SK-N-SH (cell line): ENCODE data around the gene ZNF211. TPM values are rescaled to one million over a fixed set of nuclear protein-coding genes. Genes with fewer than 3 reads are reported as not detected.
A peak's percentile ranks its signal among the peaks of the same experiment; 100 is the strongest.

Experiments used
- CTCF ChIA-PET: fragments of 300-600, 350-600 bp; formaldehyde crosslinking; extraction: SDS; loops from one replicate; lab custom pipeline; 2021; lab: Yijun Ruan, JAX
- POLR2A ChIA-PET: fragments of 350-600 bp; sonication (Branson Sonifier 250); formaldehyde crosslinking; extraction: SDS; loops from one replicate; lab custom pipeline; 2020; ENCODE audit warnings: antibody characterized with exemption, inconsistent platforms; lab: Yijun Ruan, JAX
- DNase-seq: peaks from one replicate; pipeline ENCODE4 v3.0.0; 2012
- H2AFZ ChIP-seq: fragments of 200-600 bp; sonication (generic); 2 replicates; pipeline ENCODE4 v1.8.1; 2016; ENCODE audit warnings: antibody characterized with exemption, mild to moderate bottlenecking, low read depth
- H3F3A ChIP-seq: fragments of 200-600 bp; sonication (generic); replicated peaks from 2 replicates; pipeline ENCODE3; 2016; ENCODE audit warnings: antibody characterized with exemption, mild to moderate bottlenecking; ENCODE audit not compliant: insufficient read depth
- H3K27ac ChIP-seq, 2 experiments: fragments of 200-500 bp in 1 of 2; fragments of 200-600 bp in 1 of 2; sonication (Bioruptor generic) in 1 of 2; sonication (generic), shearing (Covaris generic) in 1 of 2; 2 replicates each; pipeline versions ENCODE4 v1.5.1 to v1.6.1; 2014 to 2016; ENCODE audit warnings: low read depth in 2 of 2, inconsistent platforms in 1 of 2, low read length in 1 of 2, mild to moderate bottlenecking in 1 of 2, mixed read lengths in 1 of 2
- H3K27me3 ChIP-seq: fragments of 200-600 bp; sonication (generic), shearing (Covaris generic); 2 replicates; pipeline ENCODE4 v1.6.1; 2016; ENCODE audit warnings: mixed run types; ENCODE audit not compliant: insufficient read depth
- H3K36me3 ChIP-seq, 2 experiments: fragments of 200-500 bp in 1 of 2; fragments of 200-600 bp in 1 of 2; sonication (Bioruptor generic) in 1 of 2; sonication (generic) in 1 of 2; replicated peaks in 1 of 2; 2 replicates each; pipeline versions ENCODE3 to v1.5.1; 2014 to 2016; ENCODE audit warnings: low read length in 1 of 2, mild to moderate bottlenecking in 1 of 2; ENCODE audit not compliant: insufficient read depth in 2 of 2, control insufficient read depth in 1 of 2
- H3K4me1 ChIP-seq, 2 experiments: fragments of 200-500 bp in 1 of 2; fragments of 200-600 bp in 1 of 2; sonication (Bioruptor generic) in 1 of 2; sonication (generic), shearing (Covaris generic) in 1 of 2; 2 replicates each; pipeline versions ENCODE4 v1.5.1 to v1.6.1; 2014 to 2016; ENCODE audit warnings: low read depth in 1 of 2, low read length in 1 of 2, mixed run types in 1 of 2; ENCODE audit not compliant: insufficient read depth in 2 of 2, control insufficient read depth in 1 of 2
- H3K4me2 ChIP-seq: fragments of 200-600 bp; sonication (generic), shearing (Covaris generic); 2 replicates; pipeline ENCODE4 v1.6.1; 2017; ENCODE audit warnings: mixed run types
- H3K4me3 ChIP-seq, 2 experiments: fragments of 200-500 bp in 1 of 2; fragments of 200-600 bp in 1 of 2; sonication (Bioruptor generic) in 1 of 2; sonication (generic), shearing (Covaris generic) in 1 of 2; 2 replicates each; pipeline versions ENCODE4 v1.5.1 to v1.8.1; 2014 to 2016; ENCODE audit warnings: low read depth in 2 of 2, inconsistent platforms in 1 of 2, low read length in 1 of 2, mild to moderate bottlenecking in 1 of 2, mixed read lengths in 1 of 2, moderate library complexity in 1 of 2
- H3K79me2 ChIP-seq: fragments of 200-600 bp; sonication (generic); 2 replicates; pipeline ENCODE4 v1.8.1; 2017; ENCODE audit warnings: mild to moderate bottlenecking; ENCODE audit not compliant: insufficient read depth
- H3K9ac ChIP-seq: fragments of 200-600 bp; sonication (generic); 2 replicates; pipeline ENCODE4 v1.6.1; 2017; ENCODE audit warnings: mixed run types
- H3K9me2 ChIP-seq: fragments of 200-600 bp; sonication (generic); 2 replicates; pipeline ENCODE4 v1.6.1; 2017; ENCODE audit warnings: mixed run types
- H3K9me3 ChIP-seq: fragments of 200-600 bp; sonication (generic); 2 replicates; pipeline ENCODE4 v1.6.1; 2017; ENCODE audit warnings: mixed run types, mild to moderate bottlenecking, moderate library complexity
- H4K20me1 ChIP-seq: fragments of 200-600 bp; sonication (generic); 2 replicates; pipeline ENCODE4 v1.6.1; 2017; ENCODE audit warnings: mild to moderate bottlenecking, mixed run types; ENCODE audit not compliant: insufficient read depth
- ELF1 ChIP-seq: IDR thresholded peaks from 2 replicates; pipeline ENCODE4 v1.4.0; 2012
- EP300 ChIP-seq, 2 experiments: IDR thresholded peaks; 2 replicates each; pipeline versions ENCODE4 v1.4.0 to v1.6.1; 2012; ENCODE audit warnings: borderline replicate concordance in 1 of 2, low read depth in 1 of 2, low read length in 1 of 2
- FOSL2 ChIP-seq: IDR thresholded peaks from 2 replicates; pipeline ENCODE4 v1.4.0; 2012; ENCODE audit warnings: low read depth, mild to moderate bottlenecking, moderate library complexity, borderline replicate concordance
- FOXJ3 ChIP-seq: sonication (generic); formaldehyde crosslinking; IDR thresholded peaks from 2 replicates; pipeline ENCODE4 v1.5.1; 2020; ENCODE audit warnings: mild to moderate bottlenecking, missing genetic modification reagents
- GABPA ChIP-seq: IDR thresholded peaks from 2 replicates; pipeline ENCODE4 v1.4.0; 2012; ENCODE audit warnings: low read depth, mild to moderate bottlenecking
- JUND ChIP-seq: IDR thresholded peaks from 2 replicates; pipeline ENCODE4 v1.4.0; 2012
- MEF2A ChIP-seq: IDR thresholded peaks from 2 replicates; pipeline ENCODE4 v1.4.0; 2012; ENCODE audit warnings: low read depth, borderline replicate concordance
- MXI1 ChIP-seq: IDR thresholded peaks from 2 replicates; pipeline ENCODE4 v1.6.1; 2012; ENCODE audit warnings: mild to moderate bottlenecking, low read depth, low read length, improper control_type of control experiment
- NFIC ChIP-seq: IDR thresholded peaks from 2 replicates; pipeline ENCODE4 v1.4.0; 2012; ENCODE audit warnings: borderline replicate concordance
- RAD21 ChIP-seq: IDR thresholded peaks from 2 replicates; pipeline ENCODE4 v1.6.1; 2012; ENCODE audit warnings: mild to moderate bottlenecking, low read length
- RXRA ChIP-seq: IDR thresholded peaks from 2 replicates; pipeline ENCODE4 v1.4.0; 2012; ENCODE audit warnings: low read depth, mild to moderate bottlenecking, borderline replicate concordance
- SIN3A ChIP-seq: IDR thresholded peaks from 2 replicates; pipeline ENCODE4 v1.6.1; 2012; ENCODE audit warnings: low read depth, mild to moderate bottlenecking, low read length, moderate library complexity, borderline replicate concordance
- TAF1 ChIP-seq: IDR thresholded peaks from 2 replicates; pipeline ENCODE4 v1.6.1; 2012; ENCODE audit warnings: low read depth, mild to moderate bottlenecking, low read length, moderate library complexity, borderline replicate concordance
- TEAD4 ChIP-seq: IDR thresholded peaks from 2 replicates; pipeline ENCODE4 v1.4.0; 2012; ENCODE audit warnings: mild to moderate bottlenecking, borderline replicate concordance; ENCODE audit not compliant: insufficient read depth
- YY1 ChIP-seq: IDR thresholded peaks from 2 replicates; pipeline ENCODE4 v1.4.0; 2012; ENCODE audit warnings: low read depth, mild to moderate bottlenecking
- WGBS: methylation state at CpG from one replicate; pipeline ENCODE4 v1.1.6; 2017; ENCODE audit warnings: low lambda C conversion rate; 5-methylcytosine and 5-hydroxymethylcytosine counted together
- polyA plus RNA-seq, 3 experiments: library from polyadenylated mRNA; depleted of rRNA; stranded (reverse); fragments of >200 nt; gene quantifications; 2 replicates each; pipeline ENCODE4 v1.2.3, GENCODE V29; 2012
- TF ChIP-seq, protein P1 (sequence below): IDR thresholded peaks from 2 replicates; pipeline ENCODE4; 2012
- TF ChIP-seq, protein P2 (sequence below): IDR thresholded peaks from 2 replicates; pipeline ENCODE4 v1.6.1; 2012; ENCODE audit warnings: mild to moderate bottlenecking, low read depth, low read length, moderate library complexity
- TF ChIP-seq, protein P3 (sequence below): IDR thresholded peaks from 2 replicates; pipeline ENCODE4 v1.4.0; 2012; ENCODE audit warnings: low read depth, borderline replicate concordance
- TF ChIP-seq, protein P4 (sequence below): fragments of 150-350 bp; IDR thresholded peaks from 2 replicates; pipeline ENCODE4 v1.6.1; 2017; ENCODE audit warnings: antibody characterized with exemption, low read length, low read depth, borderline replicate concordance
- TF ChIP-seq, protein P5 (sequence below): IDR thresholded peaks from 2 replicates; pipeline ENCODE4 v1.4.0; 2012; ENCODE audit warnings: low read depth, borderline replicate concordance

Gene ZNF211
- polyA plus RNA-seq, 1 of the 3 experiments (the other 2 are of a cell fraction), result 8.6 TPM

DNA sequence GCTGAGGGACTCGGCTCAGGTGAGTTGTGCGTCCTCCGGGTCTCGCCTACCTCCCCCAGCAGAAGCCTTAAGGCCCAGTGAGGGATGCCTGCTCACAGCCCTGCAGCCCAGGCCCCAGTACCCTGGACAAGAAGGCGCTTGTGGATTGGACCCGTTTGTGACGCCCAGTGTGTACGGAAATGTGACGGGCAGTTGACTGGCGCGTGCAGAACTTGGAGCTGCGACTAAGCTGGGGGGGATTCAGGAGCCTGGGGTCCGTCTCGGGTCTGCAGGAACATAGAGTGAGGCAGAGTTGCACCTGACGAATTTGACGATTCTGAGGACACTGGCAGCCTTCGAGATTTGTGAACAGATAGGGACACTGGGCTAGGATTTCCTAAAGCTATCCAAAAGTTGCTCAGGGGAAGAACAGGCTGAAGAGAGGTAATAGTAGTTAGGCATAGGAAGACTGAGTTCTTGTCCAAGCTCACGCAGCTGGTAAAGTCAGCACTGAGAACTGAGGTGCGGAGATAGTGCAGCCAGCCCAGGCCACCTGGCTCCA is 49.3 kb downstream of the ZNF211 start:
- WGBS, result 10% methylated on average over 15 of the region's 19 CpGs
- Histone ChIP-seq H3K4me1 (peaks cover 5 to 6% of the 10 kb centered on the region in 2 experiments; a peak in 1 of 4 replicates), H4K20me1 (no peaks in the 10 kb centered on the region), H3K9me3 (peaks cover 9% of the 10 kb centered on the region; the same call in 1 of the 2 replicates), H3K27ac (peak overlapping the region; percentile 12 to 53; a peak in 2 of 4 replicates), H3F3A (no peaks in the 10 kb centered on the region), H3K36me3 (peaks cover 31 to 34% of the 10 kb centered on the region in 2 experiments), H3K9ac (peak overlapping the region; percentile 68), H2AFZ (peak overlapping the region; percentile 81), H3K4me3 (peak overlapping the region; percentile 91 to 97), H3K9me2 (no peaks in the 10 kb centered on the region), H3K27me3 (no peaks in the 10 kb centered on the region), H3K79me2 (peaks cover 55% of the 10 kb centered on the region), H3K4me2 (peak overlapping the region; percentile 87)
- POLR2A ChIA-PET, result interaction anchor here (0.9 to 1.7 kb wide), 8 partner anchors 10 to 468 kb away, joined by 3 to 8 read pairs (median 4); partner anchors contain the start of genes ZNF134, ZNF211, ZNF329 and ZNF606
- no peak for DNase-seq
- TF ChIP-seq NFIC (no peak), MXI1 (no peak), JUND (no peak), MEF2A (no peak), FOSL2 (no peak), TEAD4 (no peak), TAF1 (no peak), SIN3A (no peak), RAD21 (no peak), YY1 (no peak), GABPA (no peak), FOXJ3 (CRISPR knock-in tag) (no peak), ELF1 (no peak), EP300 (IDR thresholded peaks at IDR 0.05; ENCODE audit: borderline replicate concordance in 1 of 2, low read depth in 1 of 2, low read length in 1 of 2) (no peak), RXRA (no peak)
- TF ChIP-seq, protein P1, sequence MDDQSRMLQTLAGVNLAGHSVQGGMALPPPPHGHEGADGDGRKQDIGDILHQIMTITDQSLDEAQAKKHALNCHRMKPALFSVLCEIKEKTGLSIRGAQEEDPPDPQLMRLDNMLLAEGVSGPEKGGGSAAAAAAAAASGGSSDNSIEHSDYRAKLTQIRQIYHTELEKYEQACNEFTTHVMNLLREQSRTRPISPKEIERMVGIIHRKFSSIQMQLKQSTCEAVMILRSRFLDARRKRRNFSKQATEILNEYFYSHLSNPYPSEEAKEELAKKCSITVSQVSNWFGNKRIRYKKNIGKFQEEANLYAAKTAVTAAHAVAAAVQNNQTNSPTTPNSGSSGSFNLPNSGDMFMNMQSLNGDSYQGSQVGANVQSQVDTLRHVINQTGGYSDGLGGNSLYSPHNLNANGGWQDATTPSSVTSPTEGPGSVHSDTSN, result no peak
- TF ChIP-seq, protein P2, sequence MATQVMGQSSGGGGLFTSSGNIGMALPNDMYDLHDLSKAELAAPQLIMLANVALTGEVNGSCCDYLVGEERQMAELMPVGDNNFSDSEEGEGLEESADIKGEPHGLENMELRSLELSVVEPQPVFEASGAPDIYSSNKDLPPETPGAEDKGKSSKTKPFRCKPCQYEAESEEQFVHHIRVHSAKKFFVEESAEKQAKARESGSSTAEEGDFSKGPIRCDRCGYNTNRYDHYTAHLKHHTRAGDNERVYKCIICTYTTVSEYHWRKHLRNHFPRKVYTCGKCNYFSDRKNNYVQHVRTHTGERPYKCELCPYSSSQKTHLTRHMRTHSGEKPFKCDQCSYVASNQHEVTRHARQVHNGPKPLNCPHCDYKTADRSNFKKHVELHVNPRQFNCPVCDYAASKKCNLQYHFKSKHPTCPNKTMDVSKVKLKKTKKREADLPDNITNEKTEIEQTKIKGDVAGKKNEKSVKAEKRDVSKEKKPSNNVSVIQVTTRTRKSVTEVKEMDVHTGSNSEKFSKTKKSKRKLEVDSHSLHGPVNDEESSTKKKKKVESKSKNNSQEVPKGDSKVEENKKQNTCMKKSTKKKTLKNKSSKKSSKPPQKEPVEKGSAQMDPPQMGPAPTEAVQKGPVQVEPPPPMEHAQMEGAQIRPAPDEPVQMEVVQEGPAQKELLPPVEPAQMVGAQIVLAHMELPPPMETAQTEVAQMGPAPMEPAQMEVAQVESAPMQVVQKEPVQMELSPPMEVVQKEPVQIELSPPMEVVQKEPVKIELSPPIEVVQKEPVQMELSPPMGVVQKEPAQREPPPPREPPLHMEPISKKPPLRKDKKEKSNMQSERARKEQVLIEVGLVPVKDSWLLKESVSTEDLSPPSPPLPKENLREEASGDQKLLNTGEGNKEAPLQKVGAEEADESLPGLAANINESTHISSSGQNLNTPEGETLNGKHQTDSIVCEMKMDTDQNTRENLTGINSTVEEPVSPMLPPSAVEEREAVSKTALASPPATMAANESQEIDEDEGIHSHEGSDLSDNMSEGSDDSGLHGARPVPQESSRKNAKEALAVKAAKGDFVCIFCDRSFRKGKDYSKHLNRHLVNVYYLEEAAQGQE, result no peak
- TF ChIP-seq, protein P3, sequence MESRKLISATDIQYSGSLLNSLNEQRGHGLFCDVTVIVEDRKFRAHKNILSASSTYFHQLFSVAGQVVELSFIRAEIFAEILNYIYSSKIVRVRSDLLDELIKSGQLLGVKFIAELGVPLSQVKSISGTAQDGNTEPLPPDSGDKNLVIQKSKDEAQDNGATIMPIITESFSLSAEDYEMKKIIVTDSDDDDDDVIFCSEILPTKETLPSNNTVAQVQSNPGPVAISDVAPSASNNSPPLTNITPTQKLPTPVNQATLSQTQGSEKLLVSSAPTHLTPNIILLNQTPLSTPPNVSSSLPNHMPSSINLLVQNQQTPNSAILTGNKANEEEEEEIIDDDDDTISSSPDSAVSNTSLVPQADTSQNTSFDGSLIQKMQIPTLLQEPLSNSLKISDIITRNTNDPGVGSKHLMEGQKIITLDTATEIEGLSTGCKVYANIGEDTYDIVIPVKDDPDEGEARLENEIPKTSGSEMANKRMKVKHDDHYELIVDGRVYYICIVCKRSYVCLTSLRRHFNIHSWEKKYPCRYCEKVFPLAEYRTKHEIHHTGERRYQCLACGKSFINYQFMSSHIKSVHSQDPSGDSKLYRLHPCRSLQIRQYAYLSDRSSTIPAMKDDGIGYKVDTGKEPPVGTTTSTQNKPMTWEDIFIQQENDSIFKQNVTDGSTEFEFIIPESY, result no peak
- TF ChIP-seq, protein P4, sequence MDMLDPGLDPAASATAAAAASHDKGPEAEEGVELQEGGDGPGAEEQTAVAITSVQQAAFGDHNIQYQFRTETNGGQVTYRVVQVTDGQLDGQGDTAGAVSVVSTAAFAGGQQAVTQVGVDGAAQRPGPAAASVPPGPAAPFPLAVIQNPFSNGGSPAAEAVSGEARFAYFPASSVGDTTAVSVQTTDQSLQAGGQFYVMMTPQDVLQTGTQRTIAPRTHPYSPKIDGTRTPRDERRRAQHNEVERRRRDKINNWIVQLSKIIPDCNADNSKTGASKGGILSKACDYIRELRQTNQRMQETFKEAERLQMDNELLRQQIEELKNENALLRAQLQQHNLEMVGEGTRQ, result no peak
- TF ChIP-seq, protein P5, sequence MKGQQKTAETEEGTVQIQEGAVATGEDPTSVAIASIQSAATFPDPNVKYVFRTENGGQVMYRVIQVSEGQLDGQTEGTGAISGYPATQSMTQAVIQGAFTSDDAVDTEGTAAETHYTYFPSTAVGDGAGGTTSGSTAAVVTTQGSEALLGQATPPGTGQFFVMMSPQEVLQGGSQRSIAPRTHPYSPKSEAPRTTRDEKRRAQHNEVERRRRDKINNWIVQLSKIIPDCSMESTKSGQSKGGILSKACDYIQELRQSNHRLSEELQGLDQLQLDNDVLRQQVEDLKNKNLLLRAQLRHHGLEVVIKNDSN, result no peak
- CTCF ChIA-PET, result interaction anchor here (1.1 to 1.3 kb wide), 3 partner anchors 12 to 62 kb away, joined by 3 to 4 read pairs (median 4); no protein-coding TSS in a partner anchor
